ENCODE results near the gene ADCY5.

GRCh38 chr3:123339302-123339701 is 109.6 kb downstream of the ADCY5 start:
- TF ChIP-seq EZH2 (IDR thresholded peaks at IDR 0.05; ENCODE audit: borderline replicate concordance, low read depth, low read length, severe bottlenecking) (no peak), CTCF (IDR thresholded peaks at IDR 0.05; ENCODE audit: borderline replicate concordance, extremely low read depth, low read length, poor library complexity, severe bottlenecking) (no peak)
